IMR-90 (cell line): Measurements from ENCODE around the gene RSU1.

ENCODE experiments used
- CTCF ChIP-seq: conservative IDR thresholded peaks from 2 replicates; pipeline ENCODE4 v1.5.1; 2012; ENCODE audit warnings: mild to moderate bottlenecking, low read depth, low read length, improper control_type of control experiment
- NFE2L2 ChIP-seq: fragments of 150-350 bp; IDR thresholded peaks from 2 replicates; pipeline ENCODE4 v1.6.1; 2016; ENCODE audit warnings: low read depth, mild to moderate bottlenecking, low read length
- POLR2A ChIP-seq: IDR thresholded peaks from 2 replicates; pipeline ENCODE4 v1.6.1; 2012; ENCODE audit warnings: mild to moderate bottlenecking, low read depth, low read length
- RFX5 ChIP-seq: IDR thresholded peaks from 2 replicates; pipeline ENCODE4 v1.8.0; 2012; ENCODE audit warnings: low read depth, mild to moderate bottlenecking, low read length, moderate library complexity
- USF2 ChIP-seq: fragments of 150-350 bp; IDR thresholded peaks from 2 replicates; pipeline ENCODE4 v1.6.1; 2017; ENCODE audit warnings: mild to moderate bottlenecking, antibody characterized with exemption, low read length, low read depth

GRCh38 chr10:16611037-16611436 is 206.2 kb downstream of the RSU1 start:
- TF ChIP-seq CTCF (no peak), NFE2L2 (no peak), USF2 (no peak), POLR2A (no peak), RFX5 (no peak)
